Stomach smooth muscle (tissue), 2 donors: ENCODE results near the gene TAAR1.
"Not testable (repeated sequence)": the region's sequence is repeated elsewhere in the genome, so short reads cannot be mapped to it uniquely, and the experiment has no call there.

Experiments
- H3K27ac ChIP-seq: one replicate; pipeline ENCODE4 v1.7.0; 2013; ENCODE audit warnings: mild to moderate bottlenecking, low read length, inconsistent platforms
- H3K27me3 ChIP-seq, 2 donors: one replicate each; pipeline ENCODE4 v1.7.0; 2013; ENCODE audit warnings: low read length in 2 of 2; ENCODE audit not compliant: insufficient read depth in 2 of 2, control insufficient read depth in 1 of 2
- H3K36me3 ChIP-seq, 2 donors: one replicate each; pipeline ENCODE4 v1.7.0; 2013; ENCODE audit warnings: low read length in 2 of 2; ENCODE audit not compliant: control insufficient read depth in 2 of 2, insufficient read depth in 2 of 2
- H3K4me1 ChIP-seq: one replicate; pipeline ENCODE4 v1.7.0; 2013; ENCODE audit warnings: low read length; ENCODE audit not compliant: control insufficient read depth, insufficient read depth
- H3K4me3 ChIP-seq, 2 donors: one replicate each; pipeline ENCODE4 v1.7.0; 2013; ENCODE audit warnings: low read length in 2 of 2
- H3K9ac ChIP-seq, 2 donors: one replicate each; pipeline ENCODE4 v1.7.0; 2013; ENCODE audit warnings: low read length in 2 of 2, mild to moderate bottlenecking in 1 of 2
- H3K9me3 ChIP-seq, 2 donors: one replicate each; pipeline ENCODE4 v1.7.0; 2013; ENCODE audit warnings: low read length in 2 of 2; ENCODE audit not compliant: control insufficient read depth in 2 of 2
- donor health status: healthy.
- donor health status: Pancreatic carcinoma.

The TAAR1 gene

GRCh38 chr6:132664309-132665034 lies 5.5 kb upstream of the TAAR1 start:
- Histone ChIP-seq H3K27me3 (no peaks in the 10 kb centered on the region), H3K9ac (no peak overlapping the region), H3K4me1 (no peaks in the 10 kb centered on the region), H3K4me3 (no peak overlapping the region), H3K36me3 (no peaks in the 10 kb centered on the region), H3K9me3 (peaks cover 0 to 3% of the 10 kb centered on the region in 2 donors), H3K27ac (no peak overlapping the region)

- no peak overlapping the region for H3K4me3 ChIP-seq
- H3K9ac ChIP-seq: no peak overlapping the region
- H3K4me1 ChIP-seq: no peaks in the 10 kb centered on the region
- H3K27ac ChIP-seq: no peak overlapping the region
- no peaks in the 10 kb centered on the region for H3K36me3 ChIP-seq
- H3K27me3 ChIP-seq: no peaks in the 10 kb centered on the region
- peaks cover 0 to 3% of the 10 kb centered on the region in 2 donors for H3K9me3 ChIP-seq
Observed at GRCh38 chr6:132663661-132664060, 4.7 kb upstream of the TAAR1 start.

- Histone ChIP-seq H3K4me3 (no peak overlapping the region), H3K9ac (no peak overlapping the region), H3K36me3 (no peaks in the 10 kb centered on the region), H3K27me3 (no peaks in the 10 kb centered on the region), H3K9me3 (peaks cover 0 to 3% of the 10 kb centered on the region in 2 donors), H3K4me1 (no peaks in the 10 kb centered on the region), H3K27ac (no peak overlapping the region)
Observed at GRCh38 chr6:132661906-132662305, 2.9 kb upstream of the TAAR1 start.

GRCh38 chr6:132651062-132651461 lies 7.9 kb downstream of the TAAR1 start:
- no peaks in the 10 kb centered on the region for H3K4me1 ChIP-seq
- H3K36me3 ChIP-seq: no peaks in the 10 kb centered on the region
- H3K27ac ChIP-seq: no peak overlapping the region
- no peak overlapping the region for H3K4me3 ChIP-seq
- H3K9ac ChIP-seq: no peak overlapping the region
- no peaks in the 10 kb centered on the region for H3K27me3 ChIP-seq
- no peaks in the 10 kb centered on the region for H3K9me3 ChIP-seq

- Histone ChIP-seq H3K4me3 (no peak overlapping the region), H3K27ac (no peak overlapping the region), H3K9ac (no peak overlapping the region), H3K4me1 (no peaks in the 10 kb centered on the region), H3K27me3 (no peaks in the 10 kb centered on the region), H3K9me3 (no peaks in the 10 kb centered on the region), H3K36me3 (no peaks in the 10 kb centered on the region)
Observed at GRCh38 chr6:132650429-132650828, 8.6 kb downstream of the TAAR1 start.

- Histone ChIP-seq H3K4me3 (no peak overlapping the region), H3K27me3 (no peaks in the 10 kb centered on the region), H3K9me3 (no peaks in the 10 kb centered on the region), H3K9ac (no peak overlapping the region), H3K4me1 (no peaks in the 10 kb centered on the region), H3K27ac (no peak overlapping the region), H3K36me3 (no peaks in the 10 kb centered on the region)
Observed at GRCh38 chr6:132648828-132649227, 10.2 kb downstream of the TAAR1 start.

- no peak overlapping the region for H3K4me3 ChIP-seq
- H3K27me3 ChIP-seq: no peaks in the 10 kb centered on the region
- H3K4me1 ChIP-seq: no peaks in the 10 kb centered on the region
- H3K36me3 ChIP-seq: no peaks in the 10 kb centered on the region
- no peak overlapping the region for H3K9ac ChIP-seq
- H3K9me3 ChIP-seq: no peaks in the 10 kb centered on the region
- H3K27ac ChIP-seq: no peak overlapping the region
Observed at GRCh38 chr6:132648356-132648755, 10.6 kb downstream of the TAAR1 start.

- H3K9me3 ChIP-seq: no peaks in the 10 kb centered on the region
- H3K27me3 ChIP-seq: no peaks in the 10 kb centered on the region
- no peak overlapping the region for H3K4me3 ChIP-seq
- no peak overlapping the region for H3K9ac ChIP-seq
- H3K27ac ChIP-seq: no peak overlapping the region
- no peaks in the 10 kb centered on the region for H3K36me3 ChIP-seq
- no peaks in the 10 kb centered on the region for H3K4me1 ChIP-seq
Observed at GRCh38 chr6:132643547-132643946, 15.4 kb downstream of the TAAR1 start.

- H3K27me3 ChIP-seq, H3K4me1 ChIP-seq, H3K4me3 ChIP-seq, H3K9ac ChIP-seq, H3K27ac ChIP-seq, H3K36me3 ChIP-seq, H3K9me3 ChIP-seq: not testable (repeated sequence)
Observed at GRCh38 chr6:132637135-132637534, 21.8 kb downstream of the TAAR1 start.

- H3K27me3 ChIP-seq, H3K4me3 ChIP-seq, H3K4me1 ChIP-seq, H3K9ac ChIP-seq, H3K27ac ChIP-seq, H3K36me3 ChIP-seq, H3K9me3 ChIP-seq: not testable (repeated sequence)
Observed at GRCh38 chr6:132635906-132636305, 23.1 kb downstream of the TAAR1 start.

GRCh38 chr6:132635288-132635687 lies 23.7 kb downstream of the TAAR1 start:
- not testable (repeated sequence) for H3K9ac ChIP-seq, H3K9me3 ChIP-seq, H3K27me3 ChIP-seq, H3K4me3 ChIP-seq, H3K36me3 ChIP-seq, H3K27ac ChIP-seq, H3K4me1 ChIP-seq
